VCaP (cell line): ENCODE results near the gene PSME3IP1.

ENCODE experiments used
- H3K27ac ChIP-seq: fragments of 450-650 bp; 2 replicates; pipeline ENCODE4 v1.5.1; 2017
- CTCF ChIP-seq: fragments of 450-650 bp; conservative IDR thresholded peaks from 2 replicates; pipeline ENCODE4 v1.5.1; 2017; ENCODE audit warnings: mild to moderate bottlenecking, moderate library complexity

PSME3IP1 gene

GRCh38 chr16:57147381-57148221, 38.2 kb downstream of the PSME3IP1 start:
- TF ChIP-seq CTCF, result no peak
- H3K27ac ChIP-seq, result peak overlapping the region; percentile 72

- peak overlapping the region; percentile 72 for H3K27ac ChIP-seq
- no peak for TF ChIP-seq CTCF
These were observed 39.1 kb downstream of the PSME3IP1 start for GRCh38 chr16:57146735-57147134.

DNA sequence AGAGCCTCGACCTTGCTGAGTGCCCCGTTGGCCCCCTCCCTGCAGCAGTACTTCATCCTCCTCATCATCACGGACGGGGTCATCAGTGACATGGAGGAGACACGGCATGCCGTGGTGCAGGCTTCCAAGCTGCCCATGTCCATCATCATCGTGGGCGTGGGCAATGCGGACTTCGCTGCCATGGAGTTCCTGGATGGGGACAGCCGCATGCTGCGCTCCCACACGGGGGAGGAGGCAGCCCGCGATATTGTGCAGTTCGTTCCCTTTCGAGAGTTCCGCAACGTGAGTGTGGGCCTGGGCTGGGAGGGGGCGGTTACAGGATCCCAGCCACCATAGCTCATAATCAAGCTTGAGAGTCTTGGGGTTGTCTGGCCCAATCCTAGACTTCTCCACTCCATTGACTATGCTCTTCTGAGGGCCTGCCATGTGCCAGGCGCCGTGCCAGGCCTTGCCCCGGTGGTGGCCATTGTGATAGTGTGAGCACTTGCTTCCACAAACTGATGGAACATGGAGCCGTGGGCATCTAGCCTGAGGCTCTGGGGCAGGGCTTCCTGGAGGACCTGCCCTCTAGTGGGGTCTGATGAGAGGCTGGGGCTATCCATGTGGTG, 39.7 kb downstream of the PSME3IP1 start:
- peak overlapping the region; percentile 72 for H3K27ac ChIP-seq
- TF ChIP-seq CTCF, result no peak

DNA sequence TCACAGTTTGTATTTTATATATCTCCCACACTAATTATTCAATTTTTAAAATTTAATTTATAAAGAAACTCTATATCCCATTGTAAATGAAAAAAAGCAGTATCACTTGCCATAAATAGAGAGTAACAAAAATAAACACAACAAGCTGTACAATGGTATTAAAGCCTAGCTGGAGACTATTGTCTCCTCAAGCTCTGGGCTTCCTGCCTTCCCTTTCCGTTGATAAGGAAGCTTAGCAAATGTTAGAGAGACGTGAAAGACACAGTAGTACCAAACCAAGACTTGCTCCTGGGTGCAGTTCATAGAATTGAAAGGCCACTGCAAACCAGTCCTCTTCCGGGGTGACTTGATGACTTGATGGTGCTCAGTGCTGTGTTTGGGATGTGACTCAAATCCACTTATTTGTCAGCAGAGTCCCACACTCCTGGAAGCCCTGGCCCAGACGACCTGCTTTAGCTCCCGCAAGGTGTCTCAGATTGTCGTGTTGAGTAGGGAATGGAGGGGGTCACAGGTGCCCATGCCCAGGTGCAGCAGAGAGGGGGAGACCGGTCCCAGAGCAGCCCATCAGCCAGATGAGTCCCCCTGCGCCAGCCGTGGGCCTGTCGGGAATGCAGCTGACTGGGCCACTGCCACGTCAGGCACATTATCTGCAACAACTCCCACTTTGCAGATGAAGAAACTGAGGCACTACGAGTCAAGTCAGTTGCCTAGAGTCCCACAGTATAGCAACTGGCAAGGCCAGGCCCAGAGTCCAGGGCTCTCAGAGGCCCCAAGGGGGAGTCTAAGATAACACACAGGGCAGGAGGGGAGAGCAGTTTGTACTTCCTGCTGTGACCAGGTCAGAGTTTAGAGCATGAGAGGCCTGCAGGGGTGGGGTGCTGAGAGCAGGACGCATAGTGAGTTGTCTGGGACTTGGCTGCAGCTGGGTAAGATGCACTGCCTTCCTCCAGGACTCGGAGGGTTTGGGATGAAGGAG, 40.5 kb downstream of the PSME3IP1 start:
- TF ChIP-seq CTCF, result no peak
- H3K27ac ChIP-seq, result no peak overlapping the region

- TF ChIP-seq CTCF, result no peak
- H3K27ac ChIP-seq, result no peak overlapping the region
These were observed 41.8 kb downstream of the PSME3IP1 start for GRCh38 chr16:57144027-57144426.

DNA sequence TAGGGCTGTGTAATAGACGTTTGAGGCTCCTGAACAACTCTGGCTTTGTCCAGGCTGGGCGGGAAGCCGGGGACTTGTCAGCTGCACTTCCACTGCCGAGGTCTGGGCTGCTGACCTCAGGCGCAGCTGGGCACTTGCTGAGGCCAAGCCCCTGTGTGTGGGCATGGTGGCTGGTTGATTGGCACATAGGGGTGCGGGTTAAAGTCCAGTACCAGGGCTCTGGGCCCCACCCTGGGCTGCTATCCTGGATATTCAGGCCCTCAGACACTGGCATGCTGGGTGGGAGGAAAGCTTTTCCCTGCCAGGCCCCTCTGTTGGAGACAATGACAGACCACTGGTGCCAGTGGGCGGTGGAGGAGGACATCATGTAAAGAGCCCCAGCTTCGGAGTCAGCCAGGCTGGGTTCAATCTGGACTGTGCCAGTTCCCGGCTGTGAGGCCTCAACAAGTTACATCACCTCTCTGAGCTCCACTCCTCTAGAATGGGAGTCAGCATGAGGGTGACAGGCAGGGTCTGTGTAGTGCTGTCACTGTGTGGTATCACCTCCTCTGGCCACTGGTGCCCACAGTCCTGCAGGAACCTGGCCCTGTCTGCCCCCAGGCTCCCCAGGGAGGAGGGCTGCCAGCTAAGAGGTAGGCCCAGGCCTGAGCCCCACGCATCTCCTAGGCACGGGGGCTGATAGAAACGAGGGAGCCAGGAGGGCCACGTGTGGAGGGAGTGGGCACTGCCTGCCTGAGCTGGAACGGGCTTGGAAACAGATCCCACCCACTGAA, 42.5 kb downstream of the PSME3IP1 start:
- no peak overlapping the region for H3K27ac ChIP-seq
- TF ChIP-seq CTCF, result no peak
